GM19324 (cell line): ENCODE results near the gene ASCL3.
"Not testable (repeated sequence)": the region's sequence is repeated elsewhere in the genome, so short reads cannot be mapped to it uniquely, and the experiment has no call there.

Experiments used
- ATAC-seq: cut with Tn5 transposase; IDR thresholded peaks from one replicate; pipeline ENCODE4 v1.9.1; 2021; ENCODE audit warnings: mild to moderate bottlenecking, moderate library complexity; ENCODE audit not compliant: unreplicated experiment, low FRiP score

ASCL3 gene

DNA sequence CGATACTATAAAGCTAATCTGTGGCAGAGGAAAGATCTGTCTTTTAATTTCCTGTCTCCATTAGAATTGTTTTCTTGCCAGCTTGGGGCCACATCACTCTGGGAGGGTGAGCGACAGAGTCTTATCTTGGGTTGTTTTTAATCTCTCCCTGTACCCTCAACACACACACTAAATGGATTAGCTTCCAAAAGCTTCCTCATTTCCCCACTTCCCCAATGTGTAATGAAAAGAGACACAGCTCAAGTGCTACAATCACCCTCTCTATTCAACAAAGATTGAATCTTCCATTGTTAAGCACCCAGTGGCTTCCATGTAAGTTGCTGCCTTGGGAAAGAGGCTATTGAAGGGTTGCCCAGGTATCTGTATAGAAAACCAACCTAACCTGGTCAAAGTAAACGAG, 6.1 kb upstream of the ASCL3 start:
- ATAC-seq: no peak

DNA sequence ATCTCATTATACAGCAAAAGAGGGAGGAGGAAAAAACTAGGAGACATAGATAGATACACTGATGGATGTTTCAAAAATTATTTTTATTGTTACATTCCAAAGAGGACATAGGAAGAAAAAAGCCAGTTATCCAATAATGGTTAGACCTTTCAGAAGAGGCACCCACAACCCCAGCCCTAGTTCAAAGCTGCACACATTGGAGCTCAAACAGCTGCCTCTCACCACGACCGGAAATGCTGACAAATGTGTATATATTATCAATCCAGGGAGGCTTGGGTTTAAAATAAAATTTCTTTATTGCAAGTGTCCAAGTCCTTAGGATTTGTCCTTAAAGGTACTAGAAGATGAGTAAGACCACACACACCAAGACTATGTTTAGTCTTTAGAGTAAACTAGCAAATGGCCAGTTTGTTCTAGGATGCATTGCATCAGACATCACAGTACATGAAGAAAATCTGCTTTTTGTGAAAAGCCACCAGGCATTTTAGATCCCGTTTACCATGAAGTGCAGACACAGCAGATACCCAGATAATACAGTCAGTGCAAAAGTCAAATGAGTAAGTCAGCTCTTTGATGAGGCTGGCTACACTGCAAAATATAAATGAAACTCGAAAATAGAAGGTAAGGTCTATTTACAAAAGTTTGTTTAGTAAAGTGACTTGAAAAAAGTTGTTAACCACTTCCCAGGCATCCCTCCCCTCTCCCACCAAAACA, 4.6 kb upstream of the ASCL3 start:
- ATAC-seq: no peak

DNA sequence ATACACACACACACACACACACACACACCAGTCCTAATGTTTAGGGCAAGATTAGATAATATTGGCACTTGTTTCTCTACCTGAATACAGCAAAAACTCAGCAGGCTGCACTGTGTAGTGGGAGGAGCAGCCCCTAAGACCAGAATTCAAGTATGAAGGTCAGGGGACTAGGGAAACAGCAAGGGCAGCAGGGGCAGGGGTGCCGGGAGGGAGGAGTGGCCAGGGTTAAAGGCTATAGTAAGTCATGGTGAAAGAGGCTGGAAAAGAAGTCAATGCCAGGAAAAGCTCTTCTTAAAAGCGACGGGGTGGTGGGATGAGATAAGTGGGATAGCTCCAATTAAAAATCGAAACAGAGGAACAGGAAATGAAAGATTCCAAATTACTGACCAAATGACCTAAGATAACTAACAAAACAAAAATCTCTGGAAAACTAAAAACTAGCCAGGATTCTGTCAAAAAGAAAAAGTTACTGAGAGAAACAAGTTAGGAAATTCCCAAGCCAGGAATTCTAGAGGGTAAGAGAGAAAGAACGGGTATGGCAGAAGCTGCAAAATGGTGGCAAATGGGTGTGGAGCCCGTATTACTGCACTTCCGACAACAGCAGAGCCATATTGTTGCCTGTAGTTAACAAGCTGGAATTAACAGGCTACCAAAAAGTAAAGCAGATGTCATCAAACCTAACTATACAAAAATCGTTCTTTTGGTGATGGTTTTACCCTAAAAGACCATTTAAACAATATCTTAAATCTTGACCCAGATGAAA, 1.3 kb downstream of the ASCL3 start:
- ATAC-seq: no peak

DNA sequence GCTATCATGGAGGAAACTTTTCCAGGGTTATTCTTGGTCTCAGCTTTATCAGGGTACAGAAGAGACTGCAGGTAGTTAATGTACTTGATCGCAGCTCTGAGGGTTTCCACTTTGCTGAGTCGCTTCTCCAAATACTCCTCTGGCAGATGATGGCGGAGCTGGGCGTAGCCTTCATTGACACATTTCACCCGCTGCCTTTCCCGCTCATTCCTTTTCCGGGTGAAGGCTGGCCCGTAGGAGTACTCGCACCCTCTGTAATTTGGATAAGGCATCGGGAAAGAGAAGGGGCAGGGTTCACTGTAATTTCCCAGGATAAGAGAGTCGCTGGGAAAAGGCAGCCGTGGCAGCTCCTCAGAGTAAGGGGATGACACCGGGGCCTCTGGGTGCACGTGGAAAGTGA, 5.2 kb downstream of the ASCL3 start:
- no peak for ATAC-seq

DNA sequence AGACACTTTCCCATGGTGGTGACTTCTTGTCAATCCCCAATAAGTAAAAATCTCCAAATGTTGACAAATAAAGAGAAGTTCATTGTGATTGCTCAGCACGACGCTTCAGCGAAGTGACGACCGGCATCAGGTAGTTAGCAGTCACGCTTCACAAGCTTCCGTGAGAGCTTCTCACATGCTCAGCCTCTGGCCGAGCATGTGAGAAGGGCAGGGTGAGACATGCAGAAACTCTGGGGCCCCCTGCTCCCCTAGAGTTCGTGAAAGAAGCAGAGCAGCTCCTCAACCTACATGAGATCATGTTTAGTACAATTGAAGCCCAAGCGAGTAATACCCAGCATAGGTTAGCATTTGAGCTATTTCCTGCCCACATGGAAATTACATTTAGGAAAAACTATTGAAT, 5.7 kb downstream of the ASCL3 start:
- no peak for ATAC-seq

DNA sequence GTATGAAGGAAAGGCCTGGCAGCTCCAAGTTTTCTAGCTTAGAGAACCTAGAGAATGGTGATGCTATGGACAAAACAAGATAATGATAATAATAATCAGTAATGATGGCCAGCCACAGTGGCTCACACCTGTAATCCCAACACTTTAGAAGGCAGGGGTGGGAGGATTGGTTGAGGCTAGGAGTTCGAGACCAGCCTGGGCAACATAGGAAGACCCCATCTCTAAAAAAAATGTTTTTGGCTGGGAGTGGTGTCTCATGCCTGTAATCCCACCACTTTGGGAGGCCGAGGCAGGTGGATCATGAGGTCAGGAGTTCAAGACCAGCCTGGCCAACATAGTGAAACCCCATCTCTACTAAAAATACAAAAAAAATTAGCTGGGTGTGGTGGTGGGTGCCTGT, 7.0 kb downstream of the ASCL3 start:
- ATAC-seq: not testable (repeated sequence)

DNA sequence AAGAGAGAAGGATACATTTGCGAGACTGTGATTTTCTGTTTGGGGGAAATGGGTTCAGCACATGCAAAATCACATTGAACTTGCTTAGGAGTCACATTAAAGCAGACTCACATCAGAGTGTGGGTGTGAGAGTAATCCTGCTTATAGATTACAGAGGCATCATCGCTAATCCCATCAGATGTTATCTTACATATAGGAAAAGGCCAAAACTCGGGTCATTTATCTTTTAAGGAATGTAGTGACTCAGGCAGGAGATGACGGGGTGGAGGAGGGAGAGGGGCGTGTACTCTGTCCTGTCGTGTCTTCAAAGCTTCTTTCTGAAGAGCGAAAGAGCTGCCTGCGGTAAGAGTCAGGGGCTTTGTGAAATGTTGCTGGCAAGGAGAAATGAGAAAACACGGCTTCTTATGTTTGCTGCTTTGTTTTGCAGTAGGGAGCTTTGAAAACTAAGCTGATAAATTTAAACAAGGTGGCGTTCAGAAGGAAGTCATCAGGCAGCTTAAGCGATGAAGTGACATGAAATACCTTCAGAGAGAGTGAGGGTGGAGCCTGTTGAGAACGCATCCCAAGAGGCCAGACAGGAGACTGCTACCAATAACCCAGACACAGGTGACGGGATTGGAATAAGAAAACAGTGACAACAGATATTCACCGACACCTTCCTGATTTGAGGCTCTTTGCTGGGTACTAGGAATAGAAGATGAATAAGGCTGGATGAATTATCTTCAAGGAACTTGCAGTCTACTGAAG, 7.9 kb downstream of the ASCL3 start:
- ATAC-seq: no peak

DNA sequence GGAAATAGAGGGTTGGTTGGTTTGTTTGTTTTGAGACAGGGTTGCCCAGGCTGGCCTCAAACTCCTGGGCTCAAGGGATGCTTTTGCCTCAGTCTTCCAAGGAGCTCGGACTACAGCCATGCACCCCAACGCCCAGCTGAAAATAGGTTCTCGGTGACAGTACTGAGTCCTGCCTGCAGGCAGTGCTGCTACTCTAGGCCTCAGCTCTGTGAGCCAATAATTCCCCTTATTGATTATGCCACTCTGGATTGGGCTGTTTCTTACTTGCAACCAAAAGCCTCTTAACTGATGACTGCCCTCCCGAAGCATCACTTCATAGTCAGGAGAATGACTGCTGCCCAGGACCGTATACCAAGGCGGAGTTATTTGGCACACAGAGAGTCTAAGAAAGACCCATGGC, 8.9 kb downstream of the ASCL3 start:
- ATAC-seq: no peak

DNA sequence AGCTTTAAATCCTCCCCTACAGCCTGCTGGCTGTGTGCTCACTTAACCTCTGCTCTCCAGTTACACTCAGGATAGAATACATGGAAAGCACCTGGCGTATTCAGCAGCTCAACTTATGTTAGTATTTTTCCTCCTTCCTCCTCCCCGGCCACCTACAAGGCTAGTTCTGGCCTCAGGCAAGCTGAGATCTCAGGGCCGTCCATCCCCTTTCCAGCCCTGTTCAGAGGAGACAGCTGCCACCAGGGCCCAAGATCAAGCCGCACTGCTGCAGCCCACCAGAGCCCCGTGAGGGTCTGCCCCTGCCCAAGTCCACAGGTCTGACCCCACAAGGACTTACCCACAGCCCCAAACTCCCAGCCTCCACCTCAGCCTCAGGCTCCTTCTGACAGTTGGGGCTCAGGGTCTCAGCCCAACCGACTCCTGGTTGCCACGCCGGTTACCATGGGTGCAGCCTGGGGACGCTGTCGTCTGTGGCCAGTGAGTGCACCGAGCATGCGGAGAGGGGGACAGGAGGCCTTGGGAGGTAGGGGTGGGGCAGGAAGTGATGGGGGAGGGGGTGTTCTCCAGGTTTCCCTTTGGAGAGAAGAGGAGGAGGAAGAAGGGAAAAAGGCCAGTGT, 10.1 kb downstream of the ASCL3 start, which contains the start of gene C11orf16:
Gene C11orf16, minus strand, starts transcription at position 384 of the 617 bp plus-strand sequence. CDS start 639 bp downstream, outside the sequence.
- no peak for ATAC-seq

DNA sequence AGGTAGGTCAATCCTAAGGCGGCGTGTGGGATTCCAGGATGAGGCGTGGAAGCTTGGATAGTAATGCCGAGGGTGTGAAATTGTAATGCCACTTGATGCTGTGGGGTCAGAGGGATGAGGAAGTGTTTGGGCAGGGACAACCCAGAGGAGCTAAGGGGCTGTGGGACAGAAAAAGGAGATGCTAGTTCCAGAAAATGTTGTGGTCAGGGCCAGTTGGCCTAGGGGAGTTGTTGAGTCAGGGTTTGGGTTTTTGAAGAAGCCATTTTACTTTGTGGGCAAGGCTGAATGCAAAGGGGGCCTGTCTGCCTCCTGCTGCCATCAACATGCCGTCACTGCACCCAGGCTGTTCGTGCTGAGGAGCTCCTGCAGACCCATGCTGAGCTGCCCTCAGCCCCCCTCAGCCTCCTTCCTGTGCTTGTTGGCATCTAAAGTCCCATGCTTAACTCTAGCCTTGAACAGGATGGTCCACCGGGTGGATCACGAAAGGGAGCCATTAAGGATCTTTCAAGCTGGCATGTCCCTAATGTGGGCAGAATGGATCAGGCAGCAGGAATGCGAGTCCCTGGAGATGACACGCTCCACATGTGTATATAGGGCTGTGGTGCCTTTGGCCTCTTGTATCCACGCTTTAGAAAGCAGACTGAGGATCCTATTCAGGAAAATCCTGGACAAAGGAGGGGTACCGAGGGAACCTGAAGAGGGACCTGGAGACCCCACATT, 12.2 kb downstream of the ASCL3 start:
- ATAC-seq: no peak

DNA sequence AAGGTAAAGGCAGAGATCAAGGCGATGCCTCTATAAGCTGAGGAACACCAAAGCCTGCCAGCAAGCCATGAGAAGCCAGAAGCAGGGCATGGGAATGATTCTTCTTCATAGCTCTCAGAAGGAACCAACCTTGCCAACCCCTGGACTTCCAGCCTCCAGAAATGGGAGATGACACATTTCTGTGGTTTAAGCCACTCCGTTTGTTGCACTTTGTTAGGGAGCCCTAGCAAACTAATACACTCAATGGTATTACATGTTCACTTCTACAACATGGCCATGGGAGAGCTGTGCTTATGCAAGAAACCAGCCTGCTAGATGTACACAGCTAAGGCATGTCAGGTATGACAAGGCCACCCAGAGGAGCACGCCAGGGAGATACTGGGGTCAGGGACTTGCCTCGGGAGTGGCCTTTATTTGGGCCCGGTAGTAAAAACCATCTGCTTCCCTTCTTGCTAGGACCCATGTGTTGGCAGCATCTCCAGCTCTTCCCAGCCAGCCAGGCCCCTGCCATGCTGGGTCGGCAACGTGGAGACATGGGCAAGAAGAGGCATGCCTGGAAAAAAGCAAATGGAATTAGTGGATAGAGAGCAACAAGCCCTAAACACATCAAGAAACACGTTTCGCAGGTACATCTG, 13.7 kb downstream of the ASCL3 start:
- no peak for ATAC-seq

DNA sequence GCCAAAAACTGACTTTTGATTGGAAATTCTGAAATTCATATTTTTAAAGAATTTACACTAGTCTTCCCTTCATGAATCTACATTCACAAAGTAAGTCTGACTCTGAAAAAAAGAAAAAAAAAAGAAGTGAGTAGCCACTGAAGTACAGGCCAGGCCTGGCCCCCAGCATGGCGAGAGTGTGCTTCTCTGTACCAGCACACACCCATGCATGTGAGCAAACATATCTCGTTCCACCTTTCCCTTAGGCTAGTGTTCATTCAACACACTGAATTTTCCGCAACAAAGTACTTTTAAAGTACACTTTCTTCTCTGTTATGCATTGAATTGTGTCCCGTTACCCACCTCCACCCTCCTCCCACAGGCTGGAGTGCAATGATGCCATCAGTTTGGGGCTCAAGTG, 14.6 kb downstream of the ASCL3 start:
- ATAC-seq: no peak

DNA sequence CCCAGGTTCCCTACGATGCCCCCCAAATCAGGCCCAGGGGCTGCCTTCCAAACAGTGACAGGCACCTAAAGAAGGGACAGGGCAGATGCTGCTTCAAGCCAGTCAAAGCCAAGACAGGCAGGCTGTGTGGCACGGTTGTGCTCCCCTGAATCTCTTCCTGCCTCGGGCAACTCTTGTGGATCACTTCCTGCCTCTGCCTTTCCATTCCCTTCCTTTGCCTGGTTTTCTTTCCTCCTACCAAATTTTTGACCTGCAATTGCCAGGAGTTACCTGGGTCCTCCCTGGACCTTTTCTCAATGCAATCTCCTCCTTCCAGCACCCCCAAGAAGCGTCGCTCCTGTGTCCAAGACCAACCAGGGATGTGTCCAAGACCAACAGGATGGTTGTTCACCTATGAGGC, 15.6 kb downstream of the ASCL3 start:
- no peak for ATAC-seq

DNA sequence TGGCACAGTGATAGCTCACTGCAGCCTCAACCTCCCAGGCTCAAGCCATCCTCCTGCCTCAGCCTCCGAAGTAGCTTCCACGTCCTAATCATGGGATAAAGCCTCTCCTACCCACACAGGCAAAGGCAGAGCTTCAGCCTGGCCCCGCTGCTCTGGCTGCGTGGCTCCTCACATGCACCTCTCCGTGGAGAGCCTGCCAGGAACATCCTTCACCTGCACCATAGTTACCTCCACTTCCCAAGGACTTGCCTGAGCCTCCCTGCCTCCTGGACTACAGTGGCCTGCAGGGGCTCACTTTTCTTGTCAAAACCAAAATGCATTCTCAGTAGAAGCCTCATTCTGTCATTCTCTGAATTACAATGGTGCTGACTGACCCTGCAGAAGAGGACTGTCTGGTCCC, 16.6 kb downstream of the ASCL3 start:
- ATAC-seq: no peak

DNA sequence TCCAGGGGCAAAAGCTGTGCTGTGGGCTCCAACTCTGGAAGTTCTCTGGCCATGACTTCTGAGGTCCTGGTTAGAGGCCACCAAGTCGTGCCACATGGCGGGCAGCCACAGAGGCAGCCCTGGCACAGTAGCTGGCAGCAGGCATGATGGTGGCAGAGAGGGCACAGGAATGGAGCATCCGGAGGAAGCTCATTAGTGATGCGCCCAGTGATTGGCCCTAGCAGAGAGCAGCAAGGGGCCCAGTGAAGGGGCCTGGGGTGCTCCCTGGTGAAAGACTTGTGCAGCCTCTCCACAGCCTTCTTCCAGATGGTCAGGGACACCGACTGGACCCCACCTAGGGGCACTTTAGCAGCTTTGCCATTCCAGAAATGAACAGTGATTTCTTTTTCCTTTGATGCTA, 17.1 kb downstream of the ASCL3 start:
- no peak for ATAC-seq

DNA sequence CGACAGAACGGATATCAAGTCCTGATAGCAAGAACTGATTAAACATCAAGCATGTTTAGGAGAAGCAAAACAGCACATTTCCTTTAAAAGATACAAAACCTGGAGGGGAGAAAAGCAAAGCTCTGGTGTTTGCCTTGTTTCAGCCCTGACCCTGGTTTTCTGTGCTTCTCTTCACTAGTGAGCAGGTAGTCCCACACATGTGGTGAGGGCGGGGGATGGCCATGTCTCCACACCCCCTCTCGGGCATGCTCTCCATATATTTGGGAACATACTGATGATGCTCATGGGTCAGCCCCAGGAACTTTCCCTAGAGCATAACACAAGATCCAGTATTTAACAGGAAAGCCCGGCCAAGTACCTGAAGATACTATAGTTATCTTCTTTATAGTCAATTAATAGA, 20.1 kb downstream of the ASCL3 start:
- no peak for ATAC-seq

DNA sequence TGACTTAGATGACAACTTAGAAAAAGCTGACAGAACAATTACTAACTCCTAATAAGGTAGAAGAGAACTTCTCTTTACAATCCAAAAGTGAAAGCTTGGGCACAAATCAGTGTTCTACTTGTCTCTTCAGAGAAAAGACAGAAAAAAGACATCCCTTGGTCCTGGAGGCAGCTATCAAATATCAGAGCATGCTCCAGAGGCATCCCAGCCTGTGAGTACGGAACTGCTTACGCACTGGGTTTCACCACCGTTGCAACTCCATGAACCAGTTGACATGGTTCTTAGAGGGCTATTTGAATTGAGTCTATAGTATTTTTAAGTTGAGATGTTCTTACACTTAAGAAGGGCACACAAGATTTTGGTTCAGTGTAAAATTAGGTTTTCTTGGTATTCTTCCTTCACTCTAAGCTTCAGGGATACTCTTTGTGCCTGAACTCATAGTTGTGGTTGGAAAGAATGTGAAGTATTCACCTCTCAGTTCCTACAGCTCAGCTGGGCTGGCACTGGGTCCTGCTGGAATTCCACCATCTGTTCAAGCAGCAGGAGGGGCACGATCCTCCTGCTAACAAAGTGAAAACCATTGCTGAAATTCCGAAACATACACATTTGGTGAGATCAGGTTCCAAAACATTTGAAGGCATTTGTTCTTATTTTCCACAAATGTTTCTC, 25.5 kb downstream of the ASCL3 start:
- ATAC-seq: no peak

DNA sequence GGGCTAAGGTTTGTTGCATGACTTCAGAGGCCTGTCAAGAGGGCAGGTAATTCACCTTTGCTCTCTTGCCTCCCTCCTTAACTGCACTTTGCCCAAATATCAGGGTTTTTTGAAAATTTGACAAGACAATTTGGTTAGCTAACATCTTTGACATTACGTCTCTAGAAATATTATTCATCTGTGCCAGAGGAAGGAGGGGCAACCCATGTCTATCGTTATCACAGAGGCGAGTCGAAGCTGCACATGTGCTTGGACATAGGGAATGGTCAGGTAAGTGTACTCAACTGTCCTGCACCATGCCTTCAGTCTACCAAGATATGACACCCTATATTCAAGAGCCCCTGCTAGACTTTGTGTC, 28.2 kb downstream of the ASCL3 start:
- no peak for ATAC-seq

DNA sequence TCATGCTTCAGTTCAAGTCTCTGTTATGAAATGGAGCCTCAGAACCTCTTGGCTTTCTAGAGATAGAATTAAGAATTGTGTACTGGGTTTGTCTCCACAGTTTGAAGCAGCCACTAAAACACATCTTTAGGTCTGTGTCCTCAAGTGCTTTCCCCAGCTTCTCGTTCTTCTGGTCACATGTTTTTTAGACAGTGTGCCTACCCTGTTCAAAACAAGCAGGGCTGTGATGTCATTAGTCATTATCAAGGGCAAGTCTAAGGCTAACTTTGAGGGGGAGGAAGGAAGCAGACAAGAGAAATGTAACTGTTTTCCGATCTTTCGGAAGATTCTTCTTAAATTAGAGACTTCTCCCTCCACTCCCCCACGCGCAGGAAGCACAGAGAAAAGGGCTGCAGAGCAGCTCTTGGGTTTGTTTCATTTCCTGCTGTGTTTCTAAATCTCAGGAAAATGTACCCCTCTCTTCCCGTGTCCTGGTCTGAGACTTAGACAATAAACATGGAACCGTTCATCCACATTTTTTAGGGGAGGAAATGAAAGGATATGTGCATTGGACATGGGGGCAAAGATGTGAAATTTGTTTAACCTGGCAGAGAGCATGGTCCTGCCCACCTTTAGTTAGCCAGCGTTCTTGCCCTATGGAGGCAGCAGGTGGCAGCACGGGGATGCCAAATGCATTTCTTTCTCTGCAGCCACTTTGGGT, 28.7 kb downstream of the ASCL3 start:
- ATAC-seq: no peak
